Measurements from ENCODE around the gene YTHDC1. TPM values are rescaled to one million over a fixed set of nuclear protein-coding genes. Genes with fewer than 3 reads are reported as not detected.
A peak's percentile ranks its signal among the peaks of the same experiment; 100 is the strongest.

The YTHDC1 gene
- total and polyA plus RNA-seq, 5 donors from 2014 or later = 24.6 to 328 (median 29.5) TPM

GRCh38 chr4:68368691-68369131, 18.8 kb upstream of the YTHDC1 start:
- no peaks in the 10 kb centered on the region for H3K27me3 ChIP-seq (ENCODE audit: control insufficient read depth, insufficient read depth, low read length)
- Mint-ChIP-seq H3K9me3 (no peaks in the 10 kb centered on the region), H3K27ac (no peak overlapping the region), H3K27me3 (peaks cover 32% of the 10 kb centered on the region), H3K36me3 (peaks cover 4% of the 10 kb centered on the region), H3K4me3 (no peak overlapping the region), H3K4me1 (peaks cover 0 to 9% (median 3%) of the 10 kb centered on the region in 4 donors)
- H3K36me3 ChIP-seq (ENCODE audit: control insufficient read depth, insufficient read depth, low read length) = no peaks in the 10 kb centered on the region
- ATAC-seq (ENCODE audit: low read depth in 2 of 2) (no peak), DNase-seq (no peak)
- no peaks in the 10 kb centered on the region for H3K9me3 ChIP-seq (ENCODE audit: control insufficient read depth in 2 of 2, low read length in 2 of 2)
- no peak overlapping the region for H3K4me3 ChIP-seq (ENCODE audit: low read depth, low read length)
- peaks cover 5% of the 10 kb centered on the region for H3K4me1 ChIP-seq (ENCODE audit: control insufficient read depth, insufficient read depth, low read length, poor library complexity, severe bottlenecking)
- no peak overlapping the region for H3K27ac ChIP-seq (ENCODE audit: insufficient read depth, low read length, poor library complexity, severe bottlenecking)

GRCh38 chr4:68367835-68368234, 17.9 kb upstream of the YTHDC1 start:
- DNase-seq = no peak
- H3K27me3 ChIP-seq (ENCODE audit: control insufficient read depth, insufficient read depth, low read length) = no peaks in the 10 kb centered on the region
- H3K4me1 Mint-ChIP-seq = peaks cover 0 to 5% (median under 1%) of the 10 kb centered on the region in 4 donors
- ATAC-seq (ENCODE audit: low read depth in 2 of 2) = no peak
- no peak overlapping the region for H3K27ac ChIP-seq (ENCODE audit: insufficient read depth, low read length, poor library complexity, severe bottlenecking)
- no peaks in the 10 kb centered on the region for H3K9me3 ChIP-seq (ENCODE audit: control insufficient read depth in 2 of 2, low read length in 2 of 2)
- H3K4me3 Mint-ChIP-seq = no peak overlapping the region
- H3K36me3 Mint-ChIP-seq = peaks cover 4% of the 10 kb centered on the region
- H3K4me1 ChIP-seq (ENCODE audit: control insufficient read depth, insufficient read depth, low read length, poor library complexity, severe bottlenecking) = no peaks in the 10 kb centered on the region
- no peaks in the 10 kb centered on the region for H3K36me3 ChIP-seq (ENCODE audit: control insufficient read depth, insufficient read depth, low read length)
- H3K9me3 Mint-ChIP-seq = no peaks in the 10 kb centered on the region
- peaks cover 26% of the 10 kb centered on the region for H3K27me3 Mint-ChIP-seq
- H3K4me3 ChIP-seq (ENCODE audit: low read depth, low read length) = no peak overlapping the region
- H3K27ac Mint-ChIP-seq = peak overlapping the region in 1 of 3 donors; percentile 29

DNA sequence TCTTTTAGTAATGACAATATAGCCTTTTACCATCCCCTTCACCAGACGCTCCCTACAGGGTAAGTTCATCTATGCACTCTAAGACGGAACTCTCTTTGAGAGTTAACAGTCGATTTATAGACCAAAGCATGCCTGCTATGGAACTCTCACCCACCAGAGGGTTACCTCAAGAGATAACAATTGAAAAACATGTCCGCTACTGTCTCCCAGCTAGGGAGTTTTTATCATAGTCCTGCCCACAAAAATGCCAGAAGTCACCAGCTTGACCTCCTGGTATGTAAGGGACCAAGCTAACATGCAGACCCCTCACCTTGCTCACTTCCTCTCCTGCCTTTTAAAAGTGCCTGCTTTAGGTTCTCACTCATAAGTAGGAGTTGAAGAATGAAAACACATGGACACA, 16.7 kb upstream of the YTHDC1 start:
- peaks cover 4% of the 10 kb centered on the region for H3K36me3 Mint-ChIP-seq
- DNase-seq (no peak), ATAC-seq (ENCODE audit: low read depth in 2 of 2) (no peak)

GRCh38 chr4:68365068-68365467, 15.2 kb upstream of the YTHDC1 start:
- H3K36me3 ChIP-seq (ENCODE audit: control insufficient read depth, insufficient read depth, low read length) = no peaks in the 10 kb centered on the region
- no peak for ATAC-seq (ENCODE audit: low read depth in 2 of 2)
- Mint-ChIP-seq H3K36me3 (peaks cover 4% of the 10 kb centered on the region), H3K9me3 (no peaks in the 10 kb centered on the region), H3K27ac (no peak overlapping the region), H3K27me3 (peaks cover 30% of the 10 kb centered on the region), H3K4me3 (no peak overlapping the region), H3K4me1 (peaks cover 0 to 5% (median 2%) of the 10 kb centered on the region in 4 donors)
- DNase-seq = no peak
- no peaks in the 10 kb centered on the region for H3K27me3 ChIP-seq (ENCODE audit: control insufficient read depth, insufficient read depth, low read length)
- H3K27ac ChIP-seq (ENCODE audit: insufficient read depth, low read length, poor library complexity, severe bottlenecking) = no peak overlapping the region
- no peaks in the 10 kb centered on the region for H3K4me1 ChIP-seq (ENCODE audit: control insufficient read depth, insufficient read depth, low read length, poor library complexity, severe bottlenecking)
- H3K4me3 ChIP-seq (ENCODE audit: low read depth, low read length) = no peak overlapping the region
- H3K9me3 ChIP-seq (ENCODE audit: control insufficient read depth in 2 of 2, low read length in 2 of 2) = no peaks in the 10 kb centered on the region

More for the DNA sequence above, 16.7 kb upstream of the YTHDC1 start:
- H3K27ac ChIP-seq (ENCODE audit: insufficient read depth, low read length, poor library complexity, severe bottlenecking) = no peak overlapping the region
- H3K4me1 ChIP-seq (ENCODE audit: control insufficient read depth, insufficient read depth, low read length, poor library complexity, severe bottlenecking) = no peaks in the 10 kb centered on the region
- no peaks in the 10 kb centered on the region for H3K27me3 ChIP-seq (ENCODE audit: control insufficient read depth, insufficient read depth, low read length)
- H3K36me3 ChIP-seq (ENCODE audit: control insufficient read depth, insufficient read depth, low read length) = no peaks in the 10 kb centered on the region
- H3K4me3 Mint-ChIP-seq = no peak overlapping the region
- no peaks in the 10 kb centered on the region for H3K9me3 ChIP-seq (ENCODE audit: control insufficient read depth in 2 of 2, low read length in 2 of 2)
- H3K4me1 Mint-ChIP-seq = peaks cover 0 to 5% (median 2%) of the 10 kb centered on the region in 4 donors
- peaks cover 30% of the 10 kb centered on the region for H3K27me3 Mint-ChIP-seq
- H3K27ac Mint-ChIP-seq = no peak overlapping the region
- H3K9me3 Mint-ChIP-seq = no peaks in the 10 kb centered on the region
- no peak overlapping the region for H3K4me3 ChIP-seq (ENCODE audit: low read depth, low read length)

- H3K27ac Mint-ChIP-seq = no peak overlapping the region
- Histone ChIP-seq H3K36me3 (ENCODE audit: control insufficient read depth, insufficient read depth, low read length) (no peaks in the 10 kb centered on the region), H3K27ac (ENCODE audit: insufficient read depth, low read length, poor library complexity, severe bottlenecking) (no peak overlapping the region), H3K27me3 (ENCODE audit: control insufficient read depth, insufficient read depth, low read length) (no peaks in the 10 kb centered on the region), H3K9me3 (ENCODE audit: control insufficient read depth in 2 of 2, low read length in 2 of 2) (no peaks in the 10 kb centered on the region), H3K4me3 (ENCODE audit: low read depth, low read length) (no peak overlapping the region), H3K4me1 (ENCODE audit: control insufficient read depth, insufficient read depth, low read length, poor library complexity, severe bottlenecking) (no peaks in the 10 kb centered on the region)
- peaks cover 0 to 15% (median 8%) of the 10 kb centered on the region in 4 donors for H3K4me1 Mint-ChIP-seq
- peaks cover 1% of the 10 kb centered on the region for H3K36me3 Mint-ChIP-seq
- DNase-seq (no peak), ATAC-seq (ENCODE audit: low read depth in 2 of 2) (no peak)
- H3K9me3 Mint-ChIP-seq = no peaks in the 10 kb centered on the region
- peaks cover 20% of the 10 kb centered on the region for H3K27me3 Mint-ChIP-seq
- no peak overlapping the region for H3K4me3 Mint-ChIP-seq
These were observed 11.3 kb upstream of the YTHDC1 start for GRCh38 chr4:68361146-68361589.

DNA sequence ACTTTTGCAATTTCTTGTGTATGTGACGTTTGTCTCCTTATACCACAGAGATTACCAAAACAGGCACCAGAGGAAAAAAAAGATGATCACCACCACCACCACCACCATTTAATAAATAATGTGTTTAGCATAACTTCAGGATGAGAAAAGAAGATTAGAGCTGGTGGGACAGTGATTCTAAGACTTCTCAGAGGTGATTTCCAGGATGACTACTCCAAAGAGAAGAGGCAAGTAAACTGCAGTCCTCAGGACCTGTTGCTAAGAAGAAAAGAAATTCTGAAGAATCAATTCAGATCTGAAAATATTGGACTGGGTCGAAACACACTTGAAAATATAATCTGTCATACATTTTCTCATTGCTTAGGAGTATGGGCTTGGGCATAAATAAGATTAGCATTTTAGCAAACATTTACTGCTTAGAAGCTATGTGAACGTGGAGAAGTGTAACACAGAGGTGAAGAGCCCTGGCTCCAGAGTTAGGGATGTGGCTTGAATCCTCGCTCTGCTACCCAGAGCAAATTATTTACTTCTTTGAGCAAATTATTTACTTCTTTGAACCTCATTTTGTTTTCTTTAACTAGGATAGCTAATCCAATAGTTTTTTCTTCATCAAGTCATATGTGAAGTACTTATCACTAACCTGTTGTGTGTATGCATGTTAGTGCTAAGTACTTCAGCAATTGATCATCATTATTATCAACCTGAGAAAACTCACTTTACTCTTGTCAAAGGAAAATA, 10.5 kb upstream of the YTHDC1 start:
- H3K27ac Mint-ChIP-seq = peak overlapping the region in 2 of 3 donors; percentile 34 to 42
- DNase-seq = no peak
- H3K27ac ChIP-seq (ENCODE audit: insufficient read depth, low read length, poor library complexity, severe bottlenecking) = no peak overlapping the region

GRCh38 chr4:68359508-68359907, 9.6 kb upstream of the YTHDC1 start:
- H3K9me3 ChIP-seq (ENCODE audit: control insufficient read depth in 2 of 2, low read length in 2 of 2) = no peaks in the 10 kb centered on the region
- ATAC-seq (ENCODE audit: low read depth in 2 of 2) = peak; percentile 67 to 68
- no peak overlapping the region for H3K27ac ChIP-seq (ENCODE audit: insufficient read depth, low read length, poor library complexity, severe bottlenecking)
- Mint-ChIP-seq H3K27me3 (peaks cover 20% of the 10 kb centered on the region), H3K4me1 (peaks cover 4 to 15% (median 8%) of the 10 kb centered on the region in 4 donors), H3K27ac (peak overlapping the region; percentile 20 to 42 (median 34)), H3K36me3 (no peaks in the 10 kb centered on the region), H3K4me3 (no peak overlapping the region), H3K9me3 (no peaks in the 10 kb centered on the region)
- no peaks in the 10 kb centered on the region for H3K36me3 ChIP-seq (ENCODE audit: control insufficient read depth, insufficient read depth, low read length)
- no peaks in the 10 kb centered on the region for H3K4me1 ChIP-seq (ENCODE audit: control insufficient read depth, insufficient read depth, low read length, poor library complexity, severe bottlenecking)
- peak in 1 of 3 donors; percentile 60 for DNase-seq
- H3K27me3 ChIP-seq (ENCODE audit: control insufficient read depth, insufficient read depth, low read length) = peaks cover 6% of the 10 kb centered on the region
- H3K4me3 ChIP-seq (ENCODE audit: low read depth, low read length) = peak overlapping the region; percentile 30

More for the DNA sequence above, 10.5 kb upstream of the YTHDC1 start:
- ATAC-seq (ENCODE audit: low read depth in 2 of 2) = no peak
- no peaks in the 10 kb centered on the region for H3K36me3 ChIP-seq (ENCODE audit: control insufficient read depth, insufficient read depth, low read length)
- Mint-ChIP-seq H3K27me3 (peaks cover 20% of the 10 kb centered on the region), H3K9me3 (no peaks in the 10 kb centered on the region), H3K4me1 (peaks cover 4 to 15% (median 8%) of the 10 kb centered on the region in 4 donors), H3K36me3 (no peaks in the 10 kb centered on the region), H3K4me3 (no peak overlapping the region)
- H3K4me3 ChIP-seq (ENCODE audit: low read depth, low read length) = no peak overlapping the region
- no peaks in the 10 kb centered on the region for H3K27me3 ChIP-seq (ENCODE audit: control insufficient read depth, insufficient read depth, low read length)
- no peaks in the 10 kb centered on the region for H3K4me1 ChIP-seq (ENCODE audit: control insufficient read depth, insufficient read depth, low read length, poor library complexity, severe bottlenecking)
- no peaks in the 10 kb centered on the region for H3K9me3 ChIP-seq (ENCODE audit: control insufficient read depth in 2 of 2, low read length in 2 of 2)

GRCh38 chr4:68358988-68359387, 9.1 kb upstream of the YTHDC1 start:
- DNase-seq = no peak
- peaks cover 17% of the 10 kb centered on the region for H3K27me3 Mint-ChIP-seq
- H3K36me3 Mint-ChIP-seq = no peaks in the 10 kb centered on the region
- ATAC-seq (ENCODE audit: low read depth in 2 of 2) = no peak
- peak overlapping the region in 2 of 3 donors; percentile 42 to 60 for H3K27ac Mint-ChIP-seq
- Histone ChIP-seq H3K36me3 (ENCODE audit: control insufficient read depth, insufficient read depth, low read length) (no peaks in the 10 kb centered on the region), H3K27me3 (ENCODE audit: control insufficient read depth, insufficient read depth, low read length) (peaks cover 9% of the 10 kb centered on the region), H3K4me1 (ENCODE audit: control insufficient read depth, insufficient read depth, low read length, poor library complexity, severe bottlenecking) (no peaks in the 10 kb centered on the region), H3K27ac (ENCODE audit: insufficient read depth, low read length, poor library complexity, severe bottlenecking) (no peak overlapping the region), H3K9me3 (ENCODE audit: control insufficient read depth in 2 of 2, low read length in 2 of 2) (no peaks in the 10 kb centered on the region), H3K4me3 (ENCODE audit: low read depth, low read length) (peak overlapping the region; percentile 30)
- H3K9me3 Mint-ChIP-seq = peaks cover 0 to under 1% (median 0%) of the 10 kb centered on the region in 7 donors
- no peak overlapping the region for H3K4me3 Mint-ChIP-seq
- H3K4me1 Mint-ChIP-seq = peaks cover 4 to 12% (median 8%) of the 10 kb centered on the region in 4 donors
